Hepatocyte (in vitro differentiated cells): ENCODE data around the gene ATXN1.
"Not testable (repeated sequence)": the region's sequence is repeated elsewhere in the genome, so short reads cannot be mapped to it uniquely, and the experiment has no call there.

Experiments used
- CTCF ChIP-seq: fragments of 200-600 bp; sonication (generic); IDR thresholded peaks from 2 replicates; pipeline ENCODE4 v1.5.1; 2016; ENCODE audit warnings: antibody characterized with exemption, mild to moderate bottlenecking; ENCODE audit not compliant: poor library complexity
- EZH2 ChIP-seq: fragments of 200-600 bp; sonication (generic); IDR thresholded peaks from 2 replicates; pipeline ENCODE4 v1.6.1; 2016; ENCODE audit warnings: antibody characterized with exemption, mild to moderate bottlenecking, borderline replicate concordance
- EZH2phosphoT487 ChIP-seq: fragments of 200-600 bp; sonication (generic); IDR thresholded peaks from one replicate; pipeline ENCODE4 v1.6.1; 2018; ENCODE audit warnings: antibody characterized with exemption, mild to moderate bottlenecking, low read depth, moderate library complexity; ENCODE audit not compliant: unreplicated experiment, severe bottlenecking

GRCh38 chr6:16613504-16613903 is 147.8 kb downstream of the ATXN1 start:
- TF ChIP-seq EZH2, CTCF, EZH2phosphoT487: not testable (repeated sequence)
